GM12892 (cell line): ENCODE data around the gene TMCO4.

ENCODE experiments used
- POLR2A ChIP-seq: IDR thresholded peaks from 2 replicates; pipeline ENCODE4 v1.6.1; 2011; ENCODE audit warnings: low read depth, low read length, control low read depth
- POLR2AphosphoS5 ChIP-seq: IDR thresholded peaks from 2 replicates; pipeline ENCODE4 v1.6.1; 2011; ENCODE audit warnings: low read depth, low read length, control low read depth
- TAF1 ChIP-seq: IDR thresholded peaks from 2 replicates; pipeline ENCODE4 v1.6.1; 2011; ENCODE audit warnings: low read depth, mild to moderate bottlenecking, control low read depth, low read length, borderline replicate concordance

GRCh38 chr1:19656780-19657466 lies 142.8 kb downstream of the TMCO4 start:
- TF ChIP-seq TAF1, result no peak
- TF ChIP-seq POLR2A, result no peak
- TF ChIP-seq POLR2AphosphoS5, result no peak
